ENCODE data around the gene ASRGL1.
"Not testable (repeated sequence)": the region's sequence is repeated elsewhere in the genome, so short reads cannot be mapped to it uniquely, and the experiment has no call there.

The ASRGL1 gene

GRCh38 chr11:62337303-62338181 is at the start of gene ASRGL1:
ASRGL1 (plus strand) TSS chr11:62337448; CDS start chr11:62337978, 530 bp downstream.
- ATAC-seq (replicated peaks): peak; percentile 92 to 94
- peaks cover 8 to 27% of the 10 kb centered on the region in 2 donors for H3K4me1 Mint-ChIP-seq
- DNase-seq: peak; percentile 66
- peaks cover 0 to 1% of the 10 kb centered on the region in 2 donors for H3K9me3 Mint-ChIP-seq
- peak within 1 kb of the TSS; percentile 93 to 94 for H3K4me3 Mint-ChIP-seq
- peaks cover 40 to 48% of the 10 kb centered on the region in 2 donors for H3K27me3 Mint-ChIP-seq
- peaks cover 0 to 6% of the 10 kb centered on the region in 2 donors for H3K36me3 Mint-ChIP-seq
- peak within 1 kb of the TSS; percentile 94 for H3K27ac Mint-ChIP-seq

- Mint-ChIP-seq H3K4me1 (no peaks in the 10 kb centered on the region), H3K36me3 (no peaks in the 10 kb centered on the region), H3K27me3 (peaks cover 17% of the 10 kb centered on the region in 2 donors), H3K27ac (no peak overlapping the region), H3K4me3 (no peak overlapping the region), H3K9me3 (no peaks in the 10 kb centered on the region)
- ATAC-seq (replicated peaks): no peak
- DNase-seq: no peak
These were observed 41.7 kb upstream of the ASRGL1 start for GRCh38 chr11:62295504-62295903.

GRCh38 chr11:62298975-62299374 is 38.3 kb upstream of the ASRGL1 start, which contains the start of gene SCGB1D4:
SCGB1D4 (minus strand) TSS chr11:62299075; CDS start chr11:62299010, 65 bp downstream.
- H3K9me3 Mint-ChIP-seq: no peaks in the 10 kb centered on the region
- H3K36me3 Mint-ChIP-seq: no peaks in the 10 kb centered on the region

GRCh38 chr11:62306227-62306626 is 31.0 kb upstream of the ASRGL1 start:
- ATAC-seq (replicated peaks) (peak in 1 of 2 donors; percentile 45), DNase-seq (no peak)
- Mint-ChIP-seq H3K9me3 (peaks cover 0 to 6% of the 10 kb centered on the region in 2 donors), H3K4me3 (no peak overlapping the region), H3K36me3 (peaks cover 2 to 3% of the 10 kb centered on the region in 2 donors), H3K27ac (no peak overlapping the region), H3K27me3 (peaks cover 33 to 43% of the 10 kb centered on the region in 2 donors), H3K4me1 (peaks cover 0 to 3% of the 10 kb centered on the region in 2 donors)

More at GRCh38 chr11:62298975-62299374, 38.3 kb upstream of the ASRGL1 start, which contains the start of gene SCGB1D4:
- H3K4me3 Mint-ChIP-seq: no peak within 1 kb of the TSS
- DNase-seq (no peak), ATAC-seq (replicated peaks) (no peak)
- no peak within 1 kb of the TSS for H3K27ac Mint-ChIP-seq
- peaks cover 21 to 33% of the 10 kb centered on the region in 2 donors for H3K27me3 Mint-ChIP-seq
- H3K4me1 Mint-ChIP-seq: no peaks in the 10 kb centered on the region

- peaks cover 0 to 6% of the 10 kb centered on the region in 2 donors for H3K9me3 Mint-ChIP-seq
- ATAC-seq (replicated peaks): no peak
These were observed 29.3 kb upstream of the ASRGL1 start for GRCh38 chr11:62307950-62308349.

GRCh38 chr11:62309991-62310390 is 27.3 kb upstream of the ASRGL1 start:
- Mint-ChIP-seq H3K36me3 (peaks cover 2 to 3% of the 10 kb centered on the region in 2 donors), H3K9me3 (peaks cover 0 to 6% of the 10 kb centered on the region in 2 donors), H3K27ac (no peak overlapping the region), H3K27me3 (peaks cover 49 to 61% of the 10 kb centered on the region in 2 donors), H3K4me1 (peaks cover 6 to 12% of the 10 kb centered on the region in 2 donors), H3K4me3 (no peak overlapping the region)
- ATAC-seq (replicated peaks) (no peak), DNase-seq (no peak)

More at GRCh38 chr11:62307950-62308349, 29.3 kb upstream of the ASRGL1 start:
- no peak for DNase-seq
- Mint-ChIP-seq H3K36me3 (peaks cover 2 to 3% of the 10 kb centered on the region in 2 donors), H3K27me3 (peaks cover 40 to 49% of the 10 kb centered on the region in 2 donors), H3K4me3 (no peak overlapping the region), H3K27ac (no peak overlapping the region), H3K4me1 (peaks cover 6 to 12% of the 10 kb centered on the region in 2 donors)

- H3K9me3 Mint-ChIP-seq: no peaks in the 10 kb centered on the region
- no peak overlapping the region for H3K4me3 Mint-ChIP-seq
- ATAC-seq (replicated peaks) (no peak), DNase-seq (no peak)
- H3K27ac Mint-ChIP-seq: no peak overlapping the region
- H3K27me3 Mint-ChIP-seq: peaks cover 44 to 67% of the 10 kb centered on the region in 2 donors
- peaks cover 6 to 12% of the 10 kb centered on the region in 2 donors for H3K4me1 Mint-ChIP-seq
- H3K36me3 Mint-ChIP-seq: no peaks in the 10 kb centered on the region
These were observed 21.8 kb upstream of the ASRGL1 start for GRCh38 chr11:62315431-62315830.

GRCh38 chr11:62322524-62322923 is 14.7 kb upstream of the ASRGL1 start:
- no peak overlapping the region for H3K4me3 Mint-ChIP-seq
- no peaks in the 10 kb centered on the region for H3K4me1 Mint-ChIP-seq
- no peaks in the 10 kb centered on the region for H3K36me3 Mint-ChIP-seq
- no peaks in the 10 kb centered on the region for H3K9me3 Mint-ChIP-seq
- no peak for ATAC-seq (replicated peaks)
- no peak overlapping the region for H3K27ac Mint-ChIP-seq
- peaks cover 23 to 45% of the 10 kb centered on the region in 2 donors for H3K27me3 Mint-ChIP-seq
- DNase-seq: no peak

- peak; percentile 25 for DNase-seq
- H3K27ac Mint-ChIP-seq: no peak overlapping the region
These were observed 12.3 kb upstream of the ASRGL1 start for GRCh38 chr11:62324731-62325556.

GRCh38 chr11:62325781-62326180 is 11.5 kb upstream of the ASRGL1 start:
- H3K27me3 Mint-ChIP-seq: peaks cover 27 to 47% of the 10 kb centered on the region in 2 donors
- DNase-seq; H3K36me3 Mint-ChIP-seq; H3K9me3 Mint-ChIP-seq; ATAC-seq (replicated peaks); H3K4me1 Mint-ChIP-seq; H3K27ac Mint-ChIP-seq; H3K4me3 Mint-ChIP-seq: not testable (repeated sequence)

More at GRCh38 chr11:62324731-62325556, 12.3 kb upstream of the ASRGL1 start:
- Mint-ChIP-seq H3K36me3 (no peaks in the 10 kb centered on the region), H3K4me1 (peaks cover 0 to 2% of the 10 kb centered on the region in 2 donors), H3K27me3 (peaks cover 28 to 46% of the 10 kb centered on the region in 2 donors), H3K4me3 (no peak overlapping the region), H3K9me3 (no peaks in the 10 kb centered on the region)
- peak; percentile 85 to 90 for ATAC-seq (replicated peaks)

GRCh38 chr11:62326719-62327118 is 10.5 kb upstream of the ASRGL1 start:
- DNase-seq; H3K27ac Mint-ChIP-seq; H3K4me3 Mint-ChIP-seq; ATAC-seq (replicated peaks); H3K4me1 Mint-ChIP-seq; H3K36me3 Mint-ChIP-seq; H3K9me3 Mint-ChIP-seq: not testable (repeated sequence)
- H3K27me3 Mint-ChIP-seq: peaks cover 30 to 53% of the 10 kb centered on the region in 2 donors

- H3K27me3 Mint-ChIP-seq: peaks cover 34 to 54% of the 10 kb centered on the region in 2 donors
- not testable (repeated sequence) for H3K4me1 Mint-ChIP-seq; H3K9me3 Mint-ChIP-seq; H3K36me3 Mint-ChIP-seq; DNase-seq; H3K27ac Mint-ChIP-seq; H3K4me3 Mint-ChIP-seq; ATAC-seq (replicated peaks)
These were observed 9.7 kb upstream of the ASRGL1 start for GRCh38 chr11:62327541-62327940.

GRCh38 chr11:62331264-62331663 is 6.0 kb upstream of the ASRGL1 start:
- H3K27me3 Mint-ChIP-seq: peaks cover 55 to 64% of the 10 kb centered on the region in 2 donors
- not testable (repeated sequence) for H3K4me3 Mint-ChIP-seq; DNase-seq; H3K27ac Mint-ChIP-seq; H3K36me3 Mint-ChIP-seq; H3K4me1 Mint-ChIP-seq; ATAC-seq (replicated peaks); H3K9me3 Mint-ChIP-seq

- peaks cover 61 to 73% of the 10 kb centered on the region in 2 donors for H3K27me3 Mint-ChIP-seq
- ATAC-seq (replicated peaks) (no peak), DNase-seq (no peak)
- H3K4me3 Mint-ChIP-seq: no peak overlapping the region
- no peak overlapping the region for H3K27ac Mint-ChIP-seq
- H3K9me3 Mint-ChIP-seq: peaks cover 0 to 1% of the 10 kb centered on the region in 2 donors
- peaks cover 0 to 6% of the 10 kb centered on the region in 2 donors for H3K36me3 Mint-ChIP-seq
- peaks cover 8 to 18% of the 10 kb centered on the region in 2 donors for H3K4me1 Mint-ChIP-seq
These were observed 3.5 kb upstream of the ASRGL1 start for GRCh38 chr11:62333768-62334167.

All from stimulated activated naive B cell treated with anti-CD40 and anti-IgM and Interleukin-4, amounts not matched to agents 10 μg/mL and 1 μg/mL and 100 μg/mL, for 72 hours (primary cell).